GM23338 (cell line): ENCODE results near the gene KBTBD8. TPM values are rescaled to one million over a fixed set of nuclear protein-coding genes. Genes with fewer than 3 reads are reported as not detected.

Experiments used
- ATAC-seq: fragments of 200-7000 bp; cut with Tn5 transposase; 3 replicates; pipeline ENCODE4 v1.9.1; 2020
- DNase-seq: peaks from one replicate; pipeline ENCODE4 v3.0.0-alpha.2; 2015; ENCODE audit warnings: low spot score
- H2AFZ ChIP-seq: fragments of 200-600 bp; sonication (generic); 2 replicates; pipeline ENCODE4 v1.8.0; 2016; ENCODE audit warnings: antibody characterized with exemption, mild to moderate bottlenecking, moderate library complexity
- H3F3A ChIP-seq: fragments of 200-600 bp; sonication (generic); replicated peaks from 2 replicates; pipeline ENCODE4 v1.8.0; 2017; ENCODE audit warnings: antibody characterized with exemption, mixed run types, low read depth
- H3K27ac ChIP-seq: fragments of 200-600 bp; sonication (generic); 2 replicates; pipeline ENCODE4 v1.6.1; 2016; ENCODE audit warnings: low read depth
- H3K27me3 ChIP-seq: fragments of 200-600 bp; sonication (generic); 2 replicates; pipeline ENCODE4 v1.8.0; 2016; ENCODE audit warnings: mild to moderate bottlenecking, mixed run types, moderate library complexity; ENCODE audit not compliant: insufficient read depth
- H3K36me3 ChIP-seq: fragments of 200-600 bp; sonication (generic); 2 replicates; pipeline ENCODE4 v1.8.0; 2016; ENCODE audit warnings: mild to moderate bottlenecking; ENCODE audit not compliant: insufficient read depth
- H3K4me1 ChIP-seq: fragments of 200-600 bp; sonication (generic); 2 replicates; pipeline ENCODE4 v1.8.0; 2016; ENCODE audit warnings: mild to moderate bottlenecking, moderate library complexity; ENCODE audit not compliant: insufficient read depth
- H3K4me2 ChIP-seq: fragments of 200-600 bp; sonication (generic); 2 replicates; pipeline ENCODE4 v1.7.1; 2017; ENCODE audit warnings: mixed run types
- H3K4me3 ChIP-seq: fragments of 200-600 bp; sonication (generic); 2 replicates; pipeline ENCODE4 v1.6.1; 2016; ENCODE audit warnings: mixed run types
- H3K79me2 ChIP-seq: fragments of 200-600 bp; sonication (generic); replicated peaks from 2 replicates; pipeline ENCODE4 v1.8.0; 2017; ENCODE audit warnings: mild to moderate bottlenecking; ENCODE audit not compliant: insufficient read depth
- H3K9me2 ChIP-seq: fragments of 200-600 bp; sonication (generic); 2 replicates; pipeline ENCODE4 v1.8.0; 2017; ENCODE audit not compliant: insufficient read depth
- H4K20me1 ChIP-seq: fragments of 200-600 bp; sonication (generic); replicated peaks from 2 replicates; pipeline ENCODE4 v1.8.0; 2017; ENCODE audit warnings: mild to moderate bottlenecking; ENCODE audit not compliant: insufficient read depth
- H3K27ac Mint-ChIP-seq: 2 replicates; pipeline ENCODE4 v1.8.0; 2020; ENCODE audit warnings: inconsistent platforms, mild to moderate bottlenecking, moderate library complexity, mixed read lengths
- H3K27me3 Mint-ChIP-seq: 3 replicates; pipeline ENCODE4 v1.8.0; 2022; ENCODE audit warnings: low read depth, mild to moderate bottlenecking, moderate library complexity, mixed read lengths, inconsistent platforms; ENCODE audit not compliant: insufficient read depth, poor library complexity
- H3K36me3 Mint-ChIP-seq: 3 replicates; pipeline ENCODE4 v1.8.0; 2021; ENCODE audit warnings: low read depth, mild to moderate bottlenecking, inconsistent platforms, moderate library complexity, mixed read lengths
- H3K4me1 Mint-ChIP-seq: 3 replicates; pipeline ENCODE4 v1.8.0; 2020; ENCODE audit warnings: mild to moderate bottlenecking, inconsistent platforms, mixed read lengths
- H3K4me3 Mint-ChIP-seq: 3 replicates; pipeline ENCODE4 v1.8.0; 2021; ENCODE audit warnings: moderate library complexity, mild to moderate bottlenecking, inconsistent platforms, mixed read lengths
- H3K9me3 Mint-ChIP-seq: 3 replicates; pipeline ENCODE4 v1.8.0; 2020; ENCODE audit warnings: moderate library complexity, mild to moderate bottlenecking, inconsistent platforms, mixed read lengths
- CREB1 ChIP-seq: fragments of 250-450 bp; sonication (Bioruptor Pico); IDR thresholded peaks from 2 replicates; pipeline ENCODE4 v1.5.0; 2020; ENCODE audit warnings: low read depth, mild to moderate bottlenecking, moderate library complexity
- EZH2 ChIP-seq: fragments of 200-600 bp; sonication (generic); IDR thresholded peaks from one replicate; pipeline ENCODE4 v1.8.0; 2017; ENCODE audit warnings: antibody characterized with exemption, mild to moderate bottlenecking, low read depth; ENCODE audit not compliant: unreplicated experiment
- EZH2phosphoT487 ChIP-seq: fragments of 200-600 bp; sonication (generic); IDR thresholded peaks from one replicate; pipeline ENCODE4 v1.8.1; 2018; ENCODE audit warnings: antibody characterized with exemption; ENCODE audit not compliant: unreplicated experiment
- JUNB ChIP-seq: IDR thresholded peaks from one replicate; pipeline ENCODE4 v1.6.1; 2016; ENCODE audit warnings: antibody characterized with exemption; ENCODE audit not compliant: unreplicated experiment
- NANOG ChIP-seq: IDR thresholded peaks from 2 replicates; pipeline ENCODE4 v1.6.1; 2016; ENCODE audit warnings: antibody characterized with exemption, borderline replicate concordance
- POLR2AphosphoS5 ChIP-seq: IDR thresholded peaks from 2 replicates; pipeline ENCODE4 v1.6.1; 2016; ENCODE audit warnings: antibody characterized with exemption, low read depth
- STAT1 ChIP-seq: IDR thresholded peaks from one replicate; pipeline ENCODE4 v1.6.1; 2016; ENCODE audit warnings: antibody characterized with exemption; ENCODE audit not compliant: unreplicated experiment
- ZNF114 ChIP-seq: fragments of 250-450 bp; sonication (Bioruptor Pico); IDR thresholded peaks from 2 replicates; pipeline ENCODE4 v1.5.0; 2020; ENCODE audit warnings: mild to moderate bottlenecking, moderate library complexity
- ZNF331 ChIP-seq: fragments of 250-450 bp; sonication (Bioruptor Pico); IDR thresholded peaks from 2 replicates; pipeline ENCODE4 v1.5.0; 2020; ENCODE audit warnings: low read depth, mild to moderate bottlenecking, moderate library complexity
- polyA plus RNA-seq: library from polyadenylated mRNA; unstranded; fragments of >200 nt; fragmentation: Nextera tagmentation; extraction: Ambion mirVana; gene quantifications from 2 replicates; pipeline ENCODE4 v1.2.1, GENCODE V29; 2016
- total RNA-seq: library from RNA; depleted of rRNA; stranded (reverse); fragments of >200 nt; shearing (Covaris generic); gene quantifications from 2 replicates; pipeline ENCODE4 v1.2.3, GENCODE V29; 2014
- TF ChIP-seq, protein P1 (sequence below): IDR thresholded peaks from one replicate; pipeline ENCODE4 v1.6.1; 2018; ENCODE audit warnings: antibody characterized with exemption; ENCODE audit not compliant: unreplicated experiment
- TF ChIP-seq, protein P2 (sequence below): IDR thresholded peaks from 2 replicates; pipeline ENCODE4 v1.6.1; 2016; ENCODE audit warnings: antibody characterized with exemption
- TF ChIP-seq, protein P3 (sequence below), 2 experiments: fragments of 200-600 bp in 1 of 2; sonication (generic) in 1 of 2; conservative IDR thresholded peaks; 2 replicates each; pipeline versions ENCODE4 v1.5.1 to v1.6.1; 2016 to 2017; ENCODE audit warnings: antibody characterized with exemption in 2 of 2, low read depth in 2 of 2, mild to moderate bottlenecking in 2 of 2, moderate library complexity in 1 of 2

Gene KBTBD8
- total and polyA plus RNA-seq, 2 experiments from 2014 or later, result 3.5 to 19.9 TPM

DNA sequence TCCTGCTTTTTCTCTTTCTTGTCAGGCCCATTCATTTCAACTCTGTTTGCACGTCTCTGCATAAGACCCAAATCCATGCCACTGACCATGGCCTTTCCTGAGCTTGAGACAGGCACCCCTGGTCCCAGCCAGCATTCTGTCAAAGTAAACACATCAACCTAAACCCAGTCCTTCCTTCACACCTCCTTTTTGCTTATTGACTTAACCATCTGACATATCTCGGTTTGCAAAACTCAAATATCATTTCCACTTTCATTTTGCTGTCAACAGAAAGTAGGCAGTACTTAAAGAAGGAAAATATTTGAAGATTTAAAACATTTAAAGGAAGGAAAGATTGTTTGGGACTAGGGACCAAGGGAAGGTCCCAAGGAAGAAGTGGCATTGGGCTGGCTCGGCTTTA, 48.2 kb upstream of the KBTBD8 start (continued):
- TF ChIP-seq, protein P1, sequence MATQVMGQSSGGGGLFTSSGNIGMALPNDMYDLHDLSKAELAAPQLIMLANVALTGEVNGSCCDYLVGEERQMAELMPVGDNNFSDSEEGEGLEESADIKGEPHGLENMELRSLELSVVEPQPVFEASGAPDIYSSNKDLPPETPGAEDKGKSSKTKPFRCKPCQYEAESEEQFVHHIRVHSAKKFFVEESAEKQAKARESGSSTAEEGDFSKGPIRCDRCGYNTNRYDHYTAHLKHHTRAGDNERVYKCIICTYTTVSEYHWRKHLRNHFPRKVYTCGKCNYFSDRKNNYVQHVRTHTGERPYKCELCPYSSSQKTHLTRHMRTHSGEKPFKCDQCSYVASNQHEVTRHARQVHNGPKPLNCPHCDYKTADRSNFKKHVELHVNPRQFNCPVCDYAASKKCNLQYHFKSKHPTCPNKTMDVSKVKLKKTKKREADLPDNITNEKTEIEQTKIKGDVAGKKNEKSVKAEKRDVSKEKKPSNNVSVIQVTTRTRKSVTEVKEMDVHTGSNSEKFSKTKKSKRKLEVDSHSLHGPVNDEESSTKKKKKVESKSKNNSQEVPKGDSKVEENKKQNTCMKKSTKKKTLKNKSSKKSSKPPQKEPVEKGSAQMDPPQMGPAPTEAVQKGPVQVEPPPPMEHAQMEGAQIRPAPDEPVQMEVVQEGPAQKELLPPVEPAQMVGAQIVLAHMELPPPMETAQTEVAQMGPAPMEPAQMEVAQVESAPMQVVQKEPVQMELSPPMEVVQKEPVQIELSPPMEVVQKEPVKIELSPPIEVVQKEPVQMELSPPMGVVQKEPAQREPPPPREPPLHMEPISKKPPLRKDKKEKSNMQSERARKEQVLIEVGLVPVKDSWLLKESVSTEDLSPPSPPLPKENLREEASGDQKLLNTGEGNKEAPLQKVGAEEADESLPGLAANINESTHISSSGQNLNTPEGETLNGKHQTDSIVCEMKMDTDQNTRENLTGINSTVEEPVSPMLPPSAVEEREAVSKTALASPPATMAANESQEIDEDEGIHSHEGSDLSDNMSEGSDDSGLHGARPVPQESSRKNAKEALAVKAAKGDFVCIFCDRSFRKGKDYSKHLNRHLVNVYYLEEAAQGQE, result no peak
- TF ChIP-seq, protein P2, sequence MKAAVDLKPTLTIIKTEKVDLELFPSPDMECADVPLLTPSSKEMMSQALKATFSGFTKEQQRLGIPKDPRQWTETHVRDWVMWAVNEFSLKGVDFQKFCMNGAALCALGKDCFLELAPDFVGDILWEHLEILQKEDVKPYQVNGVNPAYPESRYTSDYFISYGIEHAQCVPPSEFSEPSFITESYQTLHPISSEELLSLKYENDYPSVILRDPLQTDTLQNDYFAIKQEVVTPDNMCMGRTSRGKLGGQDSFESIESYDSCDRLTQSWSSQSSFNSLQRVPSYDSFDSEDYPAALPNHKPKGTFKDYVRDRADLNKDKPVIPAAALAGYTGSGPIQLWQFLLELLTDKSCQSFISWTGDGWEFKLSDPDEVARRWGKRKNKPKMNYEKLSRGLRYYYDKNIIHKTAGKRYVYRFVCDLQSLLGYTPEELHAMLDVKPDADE, result no peak
- TF ChIP-seq ZNF114 (no peak), NANOG (no peak)

DNA sequence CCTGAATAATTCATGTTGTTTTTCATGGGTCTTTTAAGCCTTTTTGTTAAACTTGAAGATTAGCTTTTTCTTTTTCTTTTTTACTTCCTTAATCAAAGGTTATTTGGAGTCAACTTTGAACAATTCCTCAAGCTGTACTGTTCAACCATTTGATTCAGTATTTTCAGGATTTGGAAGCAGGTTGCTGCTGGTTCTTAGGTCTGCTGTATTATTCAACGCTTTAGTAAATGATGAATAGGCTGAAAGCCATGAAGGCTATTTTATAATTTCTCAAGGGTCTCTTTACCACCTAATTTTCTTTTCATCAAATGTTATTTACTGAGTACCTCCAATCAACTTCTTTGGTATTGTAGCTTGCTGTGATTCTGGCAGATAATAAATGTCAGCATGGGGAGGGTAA, 45.8 kb upstream of the KBTBD8 start:
- Histone ChIP-seq H3K9me2 (no peaks in the 10 kb centered on the region), H3F3A (no peaks in the 10 kb centered on the region), H3K4me1 (no peaks in the 10 kb centered on the region), H2AFZ (no peak overlapping the region; the same call in 1 of the 2 replicates), H3K79me2 (no peaks in the 10 kb centered on the region), H3K27me3 (no peaks in the 10 kb centered on the region), H4K20me1 (no peaks in the 10 kb centered on the region), H3K27ac (no peak overlapping the region), H3K4me2 (no peak overlapping the region), H3K4me3 (no peak overlapping the region), H3K36me3 (no peaks in the 10 kb centered on the region)
- no peak for ATAC-seq
- H3K27me3 Mint-ChIP-seq, result no peaks in the 10 kb centered on the region
- no peaks in the 10 kb centered on the region for H3K9me3 Mint-ChIP-seq
- TF ChIP-seq CREB1, result no peak
- TF ChIP-seq ZNF331 (CRISPR knock-in tag), result no peak
- TF ChIP-seq EZH2, result no peak
- H3K27ac Mint-ChIP-seq, result no peak overlapping the region
- H3K4me3 Mint-ChIP-seq, result no peak overlapping the region
- no peaks in the 10 kb centered on the region for H3K4me1 Mint-ChIP-seq
- DNase-seq, result no peak
- H3K36me3 Mint-ChIP-seq, result no peaks in the 10 kb centered on the region

DNA sequence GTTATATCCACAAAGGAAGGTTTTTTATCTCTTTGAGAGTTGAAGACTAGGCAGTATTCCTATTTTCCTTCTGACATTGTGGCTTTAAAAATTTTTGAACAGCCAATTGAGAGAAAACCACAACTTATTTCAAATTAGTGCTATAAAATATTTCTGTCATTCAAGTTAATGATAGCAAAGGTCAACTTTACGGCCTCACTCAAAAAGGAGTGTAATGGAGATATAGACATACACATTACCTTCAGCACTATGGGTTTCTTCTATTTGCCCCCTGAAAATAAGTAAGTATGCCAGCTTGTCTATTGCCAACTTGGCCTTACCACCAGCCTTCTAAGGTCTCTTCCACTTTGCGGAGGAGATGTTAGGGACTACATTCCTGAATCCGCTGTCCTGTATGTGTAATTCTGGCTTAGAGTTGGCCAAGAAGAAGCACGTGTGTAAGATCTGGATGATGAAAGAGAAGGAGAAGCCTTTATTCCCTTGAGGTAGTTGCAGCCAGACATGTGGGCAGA, 44.1 kb upstream of the KBTBD8 start:
- Mint-ChIP-seq H3K4me3 (no peak overlapping the region), H3K27me3 (peaks cover 2% of the 10 kb centered on the region), H3K27ac (no peak overlapping the region), H3K36me3 (no peaks in the 10 kb centered on the region), H3K4me1 (peaks cover 3% of the 10 kb centered on the region; the same call in 2 of the 3 replicates), H3K9me3 (no peaks in the 10 kb centered on the region)
- H3K4me2 ChIP-seq, result no peak overlapping the region
- H3K27me3 ChIP-seq, result no peaks in the 10 kb centered on the region
- H3K4me3 ChIP-seq, result no peak overlapping the region
- H3K9me2 ChIP-seq, result no peaks in the 10 kb centered on the region
- H3K27ac ChIP-seq, result no peak overlapping the region
- H2AFZ ChIP-seq, result no peak overlapping the region
- ATAC-seq, result no peak
- no peak for DNase-seq
- H4K20me1 ChIP-seq, result no peaks in the 10 kb centered on the region
- no peaks in the 10 kb centered on the region for H3K4me1 ChIP-seq
- H3K79me2 ChIP-seq, result no peaks in the 10 kb centered on the region
- H3F3A ChIP-seq, result no peaks in the 10 kb centered on the region
- no peaks in the 10 kb centered on the region for H3K36me3 ChIP-seq
- TF ChIP-seq STAT1, result no peak
- TF ChIP-seq EZH2phosphoT487, result no peak
- no peak for TF ChIP-seq JUNB
- no peak for TF ChIP-seq EZH2
- TF ChIP-seq, protein P1, result no peak
- TF ChIP-seq, protein P3, sequence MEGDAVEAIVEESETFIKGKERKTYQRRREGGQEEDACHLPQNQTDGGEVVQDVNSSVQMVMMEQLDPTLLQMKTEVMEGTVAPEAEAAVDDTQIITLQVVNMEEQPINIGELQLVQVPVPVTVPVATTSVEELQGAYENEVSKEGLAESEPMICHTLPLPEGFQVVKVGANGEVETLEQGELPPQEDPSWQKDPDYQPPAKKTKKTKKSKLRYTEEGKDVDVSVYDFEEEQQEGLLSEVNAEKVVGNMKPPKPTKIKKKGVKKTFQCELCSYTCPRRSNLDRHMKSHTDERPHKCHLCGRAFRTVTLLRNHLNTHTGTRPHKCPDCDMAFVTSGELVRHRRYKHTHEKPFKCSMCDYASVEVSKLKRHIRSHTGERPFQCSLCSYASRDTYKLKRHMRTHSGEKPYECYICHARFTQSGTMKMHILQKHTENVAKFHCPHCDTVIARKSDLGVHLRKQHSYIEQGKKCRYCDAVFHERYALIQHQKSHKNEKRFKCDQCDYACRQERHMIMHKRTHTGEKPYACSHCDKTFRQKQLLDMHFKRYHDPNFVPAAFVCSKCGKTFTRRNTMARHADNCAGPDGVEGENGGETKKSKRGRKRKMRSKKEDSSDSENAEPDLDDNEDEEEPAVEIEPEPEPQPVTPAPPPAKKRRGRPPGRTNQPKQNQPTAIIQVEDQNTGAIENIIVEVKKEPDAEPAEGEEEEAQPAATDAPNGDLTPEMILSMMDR (conservative IDR thresholded peaks at IDR 0.05; ENCODE audit: low read depth in 2 of 2), result no peak
- no peak for TF ChIP-seq POLR2AphosphoS5
- TF ChIP-seq ZNF114, result no peak
- TF ChIP-seq, protein P2, result no peak
- TF ChIP-seq ZNF331 (CRISPR knock-in tag), result no peak
